ENCODE data around the gene IQGAP2.

- TF ChIP-seq CTCF (IDR thresholded peaks at IDR 0.05) (no peak), POLR2A (IDR thresholded peaks at IDR 0.05) (no peak), EP300 (IDR thresholded peaks at IDR 0.05) (no peak), POLR2AphosphoS5 (IDR thresholded peaks at IDR 0.05) (no peak)
These were observed 204.3 kb downstream of the IQGAP2 start for GRCh38 chr5:76607353-76607871.
